Measurements from ENCODE around the gene RHOC. TPM values are rescaled to one million over a fixed set of nuclear protein-coding genes. Genes with fewer than 3 reads are reported as not detected.

Gene RHOC
- total and polyA plus RNA-seq, 4 experiments from 2014 or later: 6.1 to 26.4 (median 12.4) TPM

- Mint-ChIP-seq H3K27me3 (no peaks in the 10 kb centered on the region), H3K9me3 (no peaks in the 10 kb centered on the region), H3K36me3 (peaks cover 13 to 63% of the 10 kb centered on the region in 2 donors), H3K4me3 (no peak overlapping the region), H3K27ac (peak overlapping the region in 6 of 7 donors; percentile 52 to 84 (median 79)), H3K4me1 (peaks cover 14 to 47% (median 30%) of the 10 kb centered on the region in 4 donors)
- DNase-seq: no peak
- Histone ChIP-seq H3K4me3 (ENCODE audit: low read length in 2 of 2) (no peak overlapping the region), H3K4me1 (ENCODE audit: insufficient read depth, low read length) (peaks cover 32% of the 10 kb centered on the region), H3K36me3 (ENCODE audit: insufficient read depth, low read length) (peaks cover 40% of the 10 kb centered on the region), H3K9me3 (ENCODE audit: control insufficient read depth in 1 of 2, low read length in 2 of 2) (no peaks in the 10 kb centered on the region), H3K27me3 (ENCODE audit: insufficient read depth, low read length) (no peaks in the 10 kb centered on the region), H3K27ac (ENCODE audit: low read depth, low read length) (no peak overlapping the region)
- ChIA-PET POLR2A (ENCODE audit: partially characterized antibody) (interaction anchor here (1.5 to 1.6 kb wide), 2 partner anchors 16 to 24 kb away, joined by 3 to 5 read pairs; partner anchors contain the start of genes MOV10 and PPM1J), CTCF (ENCODE audit: partially characterized antibody) (interaction anchor here (1.2 to 1.9 kb wide), 3 partner anchors 9 to 20 kb away, joined by 4 to 9 read pairs (median 6); a partner anchor contains a TSS)
- intact Hi-C loops (cut with micrococcal nuclease): no loop called here
Measured at GRCh38 chr1:112698366-112699310, 8.3 kb downstream of the RHOC start.

- Mint-ChIP-seq H3K27ac (peak overlapping the region in 4 of 7 donors; percentile 11 to 35 (median 22)), H3K27me3 (no peaks in the 10 kb centered on the region), H3K36me3 (peaks cover 17 to 68% of the 10 kb centered on the region in 2 donors), H3K4me1 (peaks cover 14 to 41% (median 27%) of the 10 kb centered on the region in 4 donors), H3K9me3 (no peaks in the 10 kb centered on the region), H3K4me3 (no peak overlapping the region)
- H3K4me1 ChIP-seq (ENCODE audit: insufficient read depth, low read length): peaks cover 32% of the 10 kb centered on the region
- H3K36me3 ChIP-seq (ENCODE audit: insufficient read depth, low read length): peaks cover 45% of the 10 kb centered on the region
- CTCF ChIA-PET (ENCODE audit: partially characterized antibody): interaction anchor here (1.9 kb wide), 1 partner anchor 19 kb away, joined by 9 read pairs; no protein-coding TSS in a partner anchor
- no peaks in the 10 kb centered on the region for H3K9me3 ChIP-seq (ENCODE audit: control insufficient read depth in 1 of 2, low read length in 2 of 2)
- H3K27me3 ChIP-seq (ENCODE audit: insufficient read depth, low read length): no peaks in the 10 kb centered on the region
- intact Hi-C loops (cut with micrococcal nuclease): no loop called here
- H3K27ac ChIP-seq (ENCODE audit: low read depth, low read length): no peak overlapping the region
- DNase-seq: no peak
- POLR2A ChIA-PET (ENCODE audit: partially characterized antibody): interaction anchor here (0.5 to 1.6 kb wide), 3 partner anchors 17 to 382 kb away, joined by 3 to 5 read pairs (median 4); partner anchors contain the start of genes MOV10 and PPM1J
- no peak overlapping the region for H3K4me3 ChIP-seq (ENCODE audit: low read length in 2 of 2)
Measured at GRCh38 chr1:112697781-112698201, 9.1 kb downstream of the RHOC start.

- Mint-ChIP-seq H3K4me1 (peaks cover 8 to 30% (median 20%) of the 10 kb centered on the region in 4 donors), H3K9me3 (no peaks in the 10 kb centered on the region), H3K27me3 (no peaks in the 10 kb centered on the region), H3K36me3 (peaks cover 28 to 74% of the 10 kb centered on the region in 2 donors), H3K4me3 (no peak overlapping the region), H3K27ac (peak overlapping the region in 6 of 7 donors; percentile 30 to 66 (median 42))
- H3K4me1 ChIP-seq (ENCODE audit: insufficient read depth, low read length): peaks cover 31% of the 10 kb centered on the region
- H3K36me3 ChIP-seq (ENCODE audit: insufficient read depth, low read length): peaks cover 55% of the 10 kb centered on the region
- intact Hi-C loops (cut with micrococcal nuclease): no loop called here
- no peaks in the 10 kb centered on the region for H3K9me3 ChIP-seq (ENCODE audit: control insufficient read depth in 1 of 2, low read length in 2 of 2)
- H3K27me3 ChIP-seq (ENCODE audit: insufficient read depth, low read length): no peaks in the 10 kb centered on the region
- ChIA-PET POLR2A (ENCODE audit: partially characterized antibody) (interaction anchor here (0.6 to 1.6 kb wide), 2 partner anchors 18 to 77 kb away, joined by 3 read pairs; partner anchors contain the start of genes CAPZA1 and PPM1J), CTCF (ENCODE audit: partially characterized antibody) (interaction anchor here (1.9 kb wide), 1 partner anchor 20 kb away, joined by 9 read pairs; no protein-coding TSS in a partner anchor)
- H3K4me3 ChIP-seq (ENCODE audit: low read length in 2 of 2): no peak overlapping the region
- no peak overlapping the region for H3K27ac ChIP-seq (ENCODE audit: low read depth, low read length)
- DNase-seq: no peak
Measured at GRCh38 chr1:112696578-112697314, 10.2 kb downstream of the RHOC start.

DNA sequence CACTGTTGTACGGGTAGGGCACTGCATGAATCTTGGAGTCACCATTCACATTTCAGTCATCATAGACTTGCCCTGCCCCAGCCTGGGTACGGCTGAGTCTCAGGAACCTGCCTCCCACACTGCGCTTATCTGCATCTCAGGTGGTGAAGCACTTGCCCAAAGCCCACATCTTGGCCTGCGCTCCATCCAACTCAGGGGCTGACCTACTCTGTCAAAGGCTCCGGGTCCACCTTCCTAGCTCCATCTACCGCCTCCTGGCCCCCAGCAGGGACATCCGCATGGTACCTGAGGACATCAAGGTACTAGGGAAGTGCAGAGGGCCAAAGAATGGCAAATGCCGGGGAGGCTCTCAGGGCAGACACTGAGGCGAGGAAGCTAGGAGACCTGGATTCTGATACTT, 11.7 kb downstream of the RHOC start:
- no peak overlapping the region for H3K4me3 ChIP-seq (ENCODE audit: low read length in 2 of 2)
- H3K9me3 ChIP-seq (ENCODE audit: control insufficient read depth in 1 of 2, low read length in 2 of 2): no peaks in the 10 kb centered on the region
- Mint-ChIP-seq H3K9me3 (no peaks in the 10 kb centered on the region), H3K4me1 (peaks cover under 1 to 16% (median 7%) of the 10 kb centered on the region in 4 donors), H3K4me3 (no peak overlapping the region), H3K36me3 (peaks cover 36 to 77% of the 10 kb centered on the region in 2 donors), H3K27me3 (no peaks in the 10 kb centered on the region), H3K27ac (peak overlapping the region in 2 of 7 donors; percentile 37 to 66)
- intact Hi-C loops (cut with micrococcal nuclease): no loop called here
- no peak overlapping the region for H3K27ac ChIP-seq (ENCODE audit: low read depth, low read length)
- ChIA-PET CTCF (ENCODE audit: partially characterized antibody) (no interaction called here), POLR2A (ENCODE audit: partially characterized antibody) (no interaction called here)
- H3K36me3 ChIP-seq (ENCODE audit: insufficient read depth, low read length): peaks cover 61% of the 10 kb centered on the region
- no peak for DNase-seq
- H3K27me3 ChIP-seq (ENCODE audit: insufficient read depth, low read length): no peaks in the 10 kb centered on the region
- H3K4me1 ChIP-seq (ENCODE audit: insufficient read depth, low read length): peaks cover 16% of the 10 kb centered on the region

- DNase-seq: no peak
- CTCF ChIA-PET (ENCODE audit: partially characterized antibody): no interaction called here
- H3K36me3 Mint-ChIP-seq: peaks cover 36 to 76% of the 10 kb centered on the region in 2 donors
Measured at GRCh38 chr1:112694363-112694929, 12.5 kb downstream of the RHOC start.

DNA sequence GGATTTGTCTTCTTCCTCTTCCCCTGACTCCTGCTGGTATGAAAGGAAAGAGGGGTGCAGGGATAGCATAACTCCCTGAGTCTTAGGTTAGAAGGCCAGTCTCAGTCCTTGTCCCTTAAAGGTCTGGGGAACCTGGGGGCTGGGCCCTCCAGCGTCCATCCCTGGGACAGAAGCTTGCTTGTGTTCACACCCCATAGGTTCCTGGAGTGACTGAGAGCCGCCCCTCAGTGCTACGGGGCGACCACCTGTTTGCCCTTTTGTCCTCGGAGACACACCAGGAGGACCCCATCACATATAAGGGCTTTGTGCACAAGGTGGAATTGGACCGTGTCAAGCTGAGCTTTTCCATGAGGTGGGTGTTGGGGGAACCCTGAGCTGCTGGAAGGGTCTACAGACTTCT, 13.1 kb downstream of the RHOC start:
- peaks cover 31 to 71% of the 10 kb centered on the region in 2 donors for H3K36me3 Mint-ChIP-seq
- H3K27ac ChIP-seq (ENCODE audit: low read depth, low read length): no peak overlapping the region
- H3K9me3 Mint-ChIP-seq: no peaks in the 10 kb centered on the region
- H3K4me3 ChIP-seq (ENCODE audit: low read length in 2 of 2): no peak overlapping the region
- CTCF ChIA-PET (ENCODE audit: partially characterized antibody): interaction anchor here (1.3 kb wide), 1 partner anchor 22 kb away, joined by 5 read pairs; the partner anchor contains the start of gene PPM1J
- intact Hi-C loops (cut with micrococcal nuclease): no loop called here
- H3K27me3 Mint-ChIP-seq: no peaks in the 10 kb centered on the region
- POLR2A ChIA-PET (ENCODE audit: partially characterized antibody): no interaction called here
- no peaks in the 10 kb centered on the region for H3K9me3 ChIP-seq (ENCODE audit: control insufficient read depth in 1 of 2, low read length in 2 of 2)
- no peaks in the 10 kb centered on the region for H3K27me3 ChIP-seq (ENCODE audit: insufficient read depth, low read length)
- peaks cover 71% of the 10 kb centered on the region for H3K36me3 ChIP-seq (ENCODE audit: insufficient read depth, low read length)
- no peak for DNase-seq
- H3K4me3 Mint-ChIP-seq: no peak overlapping the region
- no peak overlapping the region for H3K27ac Mint-ChIP-seq
- peaks cover 0 to 5% (median under 1%) of the 10 kb centered on the region in 4 donors for H3K4me1 Mint-ChIP-seq
- H3K4me1 ChIP-seq (ENCODE audit: insufficient read depth, low read length): peaks cover 5% of the 10 kb centered on the region

More at GRCh38 chr1:112694363-112694929, 12.5 kb downstream of the RHOC start:
- H3K9me3 Mint-ChIP-seq: no peaks in the 10 kb centered on the region
- intact Hi-C loops (cut with micrococcal nuclease): no loop called here
- H3K4me1 ChIP-seq (ENCODE audit: insufficient read depth, low read length): peaks cover 8% of the 10 kb centered on the region
- peaks cover 68% of the 10 kb centered on the region for H3K36me3 ChIP-seq (ENCODE audit: insufficient read depth, low read length)
- no peak overlapping the region for H3K27ac Mint-ChIP-seq
- no peaks in the 10 kb centered on the region for H3K27me3 Mint-ChIP-seq
- no peaks in the 10 kb centered on the region for H3K9me3 ChIP-seq (ENCODE audit: control insufficient read depth in 1 of 2, low read length in 2 of 2)
- POLR2A ChIA-PET (ENCODE audit: partially characterized antibody): no interaction called here
- H3K4me3 Mint-ChIP-seq: no peak overlapping the region
- no peaks in the 10 kb centered on the region for H3K27me3 ChIP-seq (ENCODE audit: insufficient read depth, low read length)
- H3K4me1 Mint-ChIP-seq: peaks cover 0 to 7% (median 3%) of the 10 kb centered on the region in 4 donors
- H3K27ac ChIP-seq (ENCODE audit: low read depth, low read length): no peak overlapping the region
- no peak overlapping the region for H3K4me3 ChIP-seq (ENCODE audit: low read length in 2 of 2)

Data from CD4-positive, alpha-beta memory T cell (primary cell).